Right ventricle myocardium superior (tissue), 1 donor: ENCODE results near the gene OLR1. TPM values are rescaled to one million over a fixed set of nuclear protein-coding genes. Genes with fewer than 3 reads are reported as not detected.
"Not testable (repeated sequence)": the region's sequence is repeated elsewhere in the genome, so short reads cannot be mapped to it uniquely, and the experiment has no call there.

Experiments used
- ATAC-seq: fragments of 200-7000 bp; cut with Tn5 transposase; one replicate; pipeline ENCODE4 v1.9.1; 2020; ENCODE audit warnings: mild to moderate bottlenecking; ENCODE audit not compliant: poor library complexity
- DNase-seq: peaks from one replicate; pipeline ENCODE4 v3.0.0-alpha.2; 2020
- intact Hi-C: fragments of 100-400 bp; cut with DNase I; formaldehyde crosslinking; loops from one replicate; pipeline ENCODE4 v1.11.2; 2022
- long read RNA-seq: library from polyadenylated mRNA; unstranded; transcript quantifications from one replicate; pipeline ENCODE4 v2.0.0, GENCODE V29; 2021
- total RNA-seq: library from RNA; stranded (reverse); fragmentation: NEBNext Ultra II Directional; extraction: Animal tissue kit (Norgen Biotek cat#: 25700); gene quantifications from one replicate; pipeline ENCODE4 v1.2.1, GENCODE V29; 2021
- donor health status: DM: no; HTN: yes; CAD: no; lungs with severe emphysema.

The OLR1 gene
- total RNA-seq = 0.35 TPM
- long read RNA-seq = 0 reads

DNA sequence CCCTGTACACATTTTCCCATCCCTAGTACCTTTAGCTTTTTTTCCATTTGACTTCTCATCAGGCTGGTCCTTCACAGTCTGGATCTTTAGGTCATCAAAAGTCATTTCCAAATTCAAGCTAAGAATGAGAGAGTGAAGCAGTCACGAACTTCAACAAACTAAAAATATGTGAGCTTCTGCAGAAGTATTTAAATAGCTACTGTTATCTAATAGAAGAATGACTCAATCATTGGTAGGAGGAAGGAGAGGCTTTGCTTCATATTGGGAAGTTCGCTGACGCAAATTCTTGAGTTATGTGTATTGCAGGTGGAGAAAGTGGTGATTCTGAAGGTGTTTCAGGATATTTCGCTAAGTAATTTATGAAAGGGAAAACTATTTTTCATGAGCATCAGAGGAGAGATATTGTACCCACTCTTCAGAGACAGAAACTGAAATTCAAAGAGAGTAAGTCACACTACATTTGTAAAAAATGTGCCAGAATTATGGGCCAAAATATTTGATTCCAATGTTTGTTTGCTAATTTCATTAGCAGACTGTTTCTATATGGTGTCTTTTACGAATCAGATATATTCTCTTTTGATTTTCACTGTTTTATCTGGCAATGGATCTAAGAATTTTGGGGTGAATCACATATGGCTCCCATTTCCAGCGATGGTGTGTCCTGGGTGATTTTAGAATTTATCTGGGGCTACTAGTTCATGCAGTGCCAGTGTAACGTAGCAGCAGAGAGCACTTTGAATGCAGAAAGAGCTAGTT is at the start of gene OLR1:
TSS of gene OLR1 (minus strand) at position 160 of the 756 bp plus-strand sequence. CDS start at position 105, 55 bp downstream.
- ATAC-seq (no peak), DNase-seq (no peak)
- intact Hi-C loops = no loop called here

- intact Hi-C loops = no loop called here
- ATAC-seq = peak; percentile 95
Measured at GRCh38 chr12:10220398-10221077, 48.6 kb upstream of the OLR1 start.

GRCh38 chr12:10218021-10218420 is 46.1 kb upstream of the OLR1 start:
- intact Hi-C loops = loop anchor here (10.0 kb wide), 2 partner anchors 147 to 507 kb away; partner anchors contain the start of gene YBX3
- ATAC-seq (no peak), DNase-seq (no peak)

More at GRCh38 chr12:10220398-10221077, 48.6 kb upstream of the OLR1 start:
- DNase-seq = peak; percentile 74

DNA sequence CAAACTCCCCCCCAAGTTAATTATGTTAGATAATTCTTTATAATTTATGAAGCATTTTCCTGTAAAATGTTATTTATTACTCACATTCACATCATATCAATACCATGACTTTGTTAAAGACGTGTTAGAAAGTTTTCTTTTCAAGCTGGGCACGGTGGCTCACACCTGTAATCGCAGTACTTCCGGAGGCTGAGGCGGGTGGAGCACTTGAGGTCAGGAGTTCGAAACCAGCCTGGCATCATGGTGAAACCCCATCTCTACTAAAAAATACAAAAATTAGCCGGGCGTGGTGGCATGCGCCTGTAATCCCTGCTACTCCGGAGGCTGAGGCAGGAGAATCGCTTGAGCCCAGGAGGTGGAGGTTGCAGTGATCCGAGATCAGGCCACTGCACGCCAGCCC is 44.0 kb upstream of the OLR1 start:
- intact Hi-C loops = loop anchor here (10.0 kb wide), 2 partner anchors 149 to 509 kb away; partner anchors contain the start of gene YBX3
- DNase-seq, ATAC-seq: not testable (repeated sequence)

DNA sequence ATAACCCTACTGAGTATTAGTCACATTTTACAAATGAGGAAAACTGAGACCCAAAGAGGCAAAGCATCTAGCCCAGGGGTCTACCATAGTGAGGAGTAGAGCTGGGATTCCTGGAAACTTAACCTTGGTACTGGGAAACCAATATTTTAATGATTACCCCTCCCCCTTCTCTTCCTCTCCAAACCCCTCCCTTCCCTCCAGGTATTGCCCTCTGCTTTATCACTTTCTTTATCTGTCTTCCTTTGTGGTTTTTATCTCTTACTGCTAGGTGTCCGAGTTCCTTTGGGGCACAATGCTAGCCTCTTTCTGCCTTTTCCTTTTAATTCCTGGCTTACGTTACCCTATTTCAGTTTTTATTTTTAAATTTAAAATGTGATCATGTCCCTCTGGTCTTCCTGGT is 43.5 kb upstream of the OLR1 start:
- intact Hi-C loops = loop anchor here (10.0 kb wide), 2 partner anchors 149 to 509 kb away; partner anchors contain the start of gene YBX3
- ATAC-seq = no peak
- DNase-seq = no peak

GRCh38 chr12:10214895-10215267 is 42.9 kb upstream of the OLR1 start:
- intact Hi-C loops = loop anchor here (10.0 kb wide), 2 partner anchors 150 to 510 kb away; partner anchors contain the start of gene YBX3
- ATAC-seq (no peak), DNase-seq (no peak)

DNA sequence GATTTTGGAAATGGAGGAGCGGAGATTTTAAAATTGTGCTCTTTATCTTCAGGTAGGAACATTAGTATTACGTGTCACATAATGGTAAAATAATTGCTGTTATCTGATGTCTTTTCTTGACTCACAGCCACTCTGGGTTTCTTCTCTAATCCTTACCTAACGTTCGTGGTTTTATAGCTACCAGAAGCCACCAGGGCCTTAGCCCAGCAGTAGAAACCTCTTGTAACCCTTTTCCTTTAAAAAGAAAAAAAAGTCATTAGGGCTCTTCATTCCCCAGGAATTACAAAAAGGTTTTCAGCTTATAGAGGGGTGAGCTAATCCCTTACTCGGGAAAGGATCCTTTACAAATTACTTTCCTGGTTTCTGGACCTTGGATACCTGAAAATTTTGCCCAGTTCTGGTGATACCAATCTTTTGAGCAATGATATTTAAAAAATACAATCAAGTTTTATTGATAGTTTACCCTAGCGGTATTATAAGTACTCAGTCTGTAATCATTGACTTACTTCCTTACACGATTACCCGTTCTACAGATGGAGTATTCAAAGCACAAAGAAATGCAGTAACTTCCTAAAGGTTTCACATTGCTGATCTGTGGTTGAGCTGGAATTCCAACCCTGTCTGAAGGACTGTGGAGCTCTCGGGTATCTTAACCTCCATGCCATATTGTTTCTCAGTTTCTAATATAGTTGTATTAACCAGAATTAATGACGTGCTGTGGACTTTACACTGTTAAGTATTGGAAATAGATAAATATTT is 42.4 kb upstream of the OLR1 start:
- no peak for DNase-seq
- ATAC-seq = no peak
- intact Hi-C loops = loop anchor here (10.0 kb wide), 2 partner anchors 150 to 510 kb away; partner anchors contain the start of gene YBX3

DNA sequence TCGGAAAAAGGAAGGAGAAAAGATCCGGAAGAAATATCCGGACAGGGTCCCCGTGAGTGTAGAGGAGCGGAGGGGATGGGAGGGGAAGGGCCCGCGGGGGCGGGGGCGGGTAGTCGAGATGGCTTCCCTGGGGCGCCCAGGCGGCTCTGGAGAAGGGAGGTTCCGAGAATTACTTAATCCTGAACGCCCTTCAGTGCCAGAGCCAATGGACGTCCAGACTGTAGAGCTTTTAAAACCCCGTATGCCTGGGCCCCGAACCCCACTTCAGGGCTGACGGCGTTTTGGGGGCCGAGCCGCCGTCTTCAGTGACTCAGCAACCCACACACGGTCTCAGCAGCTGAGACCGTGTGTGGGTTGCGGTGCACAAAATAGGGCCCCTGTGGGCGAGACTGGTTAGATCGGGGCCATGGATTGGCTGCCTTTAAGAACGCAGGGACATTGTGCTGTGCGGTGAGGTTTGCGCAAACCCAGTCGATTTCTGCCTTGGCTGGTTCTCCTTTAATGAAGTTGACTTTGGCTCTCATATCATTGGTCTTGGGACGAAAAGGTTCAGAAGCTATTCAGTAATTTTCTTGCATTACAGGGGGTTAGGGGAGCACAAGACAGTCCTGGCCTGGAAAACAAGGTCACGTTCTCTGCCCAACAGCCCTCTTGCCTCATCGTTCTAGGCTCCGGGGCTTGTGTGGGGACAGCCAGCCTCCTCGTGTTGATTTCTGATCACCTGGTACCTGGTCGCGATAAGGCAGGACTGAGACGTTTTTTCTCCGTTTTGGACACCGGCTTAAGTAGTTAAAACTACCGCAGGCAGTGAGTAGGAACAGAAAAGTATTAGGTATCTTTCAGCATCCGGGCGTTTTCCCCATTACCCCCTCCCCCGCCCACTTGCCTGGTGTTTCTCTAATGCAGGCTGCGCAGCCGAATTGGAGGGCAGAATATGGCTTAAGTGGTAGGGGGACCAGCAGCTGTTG is 41.5 kb upstream of the OLR1 start:
- DNase-seq (peak; percentile 80), ATAC-seq (peak; percentile 64)
- intact Hi-C loops = loop anchor here (10.0 kb wide), 2 partner anchors 151 to 511 kb away; partner anchors contain the start of gene YBX3

- ATAC-seq (peak; percentile 90), DNase-seq (peak; percentile 90)
- intact Hi-C loops = loop anchor here (10.0 kb wide), 2 partner anchors 152 to 512 kb away; partner anchors contain the start of gene YBX3
Measured at GRCh38 chr12:10212739-10213131, 40.8 kb upstream of the OLR1 start, which contains the start of gene GABARAPL1. GABARAPL1 (plus strand) TSS chr12:10212877; CDS start chr12:10213130, 253 bp downstream.

GRCh38 chr12:10211940-10212738 is 40.2 kb upstream of the OLR1 start:
- intact Hi-C loops = loop anchor here (10.0 kb wide), 2 partner anchors 153 to 513 kb away; partner anchors contain the start of gene YBX3
- DNase-seq = peak; percentile 98
- peak; percentile 93 for ATAC-seq

- DNase-seq (no peak), ATAC-seq (no peak)
- intact Hi-C loops = loop anchor here (10.0 kb wide), 2 partner anchors 153 to 513 kb away; partner anchors contain the start of gene YBX3
Measured at GRCh38 chr12:10211101-10211939, 39.4 kb upstream of the OLR1 start.

DNA sequence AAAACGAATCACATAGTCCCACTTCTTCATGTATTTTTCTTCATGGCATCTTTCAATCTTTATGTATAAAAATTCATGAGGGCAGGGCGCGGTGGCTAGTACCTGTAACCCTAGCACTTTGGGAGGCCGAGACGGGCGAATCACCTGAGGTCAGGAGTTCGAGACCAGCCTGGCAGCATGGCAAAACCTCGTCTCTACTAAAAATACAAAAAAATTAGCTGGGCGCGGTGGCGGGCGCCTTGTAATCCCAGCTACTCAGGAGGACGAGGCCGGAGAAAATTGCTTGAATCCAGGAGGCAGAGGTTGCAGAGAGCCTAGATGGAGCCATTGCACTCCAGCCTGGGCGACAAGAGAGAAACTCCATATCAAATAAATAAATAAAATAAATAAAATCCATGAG is 38.3 kb upstream of the OLR1 start:
- no peak for DNase-seq
- intact Hi-C loops = loop anchor here (10.0 kb wide), 2 partner anchors 155 to 515 kb away; partner anchors contain the start of gene YBX3
- ATAC-seq = no peak

GRCh38 chr12:10207136-10207535 is 35.2 kb upstream of the OLR1 start:
- ATAC-seq (no peak), DNase-seq (no peak)
- intact Hi-C loops = no loop called here

DNA sequence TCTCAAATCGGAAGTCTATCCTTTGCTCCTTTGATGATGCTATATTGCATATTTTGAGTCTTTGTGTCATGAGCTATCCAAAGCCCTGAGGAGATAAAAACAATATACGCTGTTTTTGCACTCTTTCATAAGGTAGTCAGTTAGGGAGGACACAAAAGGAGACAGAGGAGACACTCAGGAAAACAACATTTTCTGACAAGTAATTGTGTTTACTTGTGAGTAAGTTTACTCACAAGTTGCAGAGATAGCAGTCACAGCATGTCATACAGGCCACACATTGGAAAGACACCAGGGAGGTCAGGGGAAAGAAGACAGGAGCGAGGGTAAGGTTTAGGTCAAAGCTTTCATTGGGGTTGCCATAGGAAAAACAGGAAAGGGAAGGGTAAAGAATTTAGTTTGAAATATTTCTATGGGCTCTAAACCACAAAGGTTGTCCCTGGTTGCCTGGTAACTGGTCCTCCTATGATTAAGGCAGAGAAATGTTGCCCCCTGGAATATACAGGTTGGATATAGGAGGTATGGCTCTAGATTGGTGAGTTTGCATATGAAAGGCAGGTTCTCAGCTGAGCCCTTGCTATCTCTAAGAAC is 33.4 kb upstream of the OLR1 start:
- DNase-seq (no peak), ATAC-seq (no peak)
- intact Hi-C loops = no loop called here

- intact Hi-C loops, DNase-seq, ATAC-seq: not testable (repeated sequence)
Measured at GRCh38 chr12:10204495-10204894, 32.6 kb upstream of the OLR1 start.
